Activated B cell treated with CpG ODN at 0.5 μM for 24 hours (primary cell): Measurements from ENCODE around the gene BARD1. TPM values are rescaled to one million over a fixed set of nuclear protein-coding genes. Genes with fewer than 3 reads are reported as not detected.
A peak's percentile ranks its signal among the peaks of the same experiment; 100 is the strongest.

Source experiments
- ATAC-seq: fragments of 200-7000 bp; cut with Tn5 transposase; one replicate; pipeline ENCODE4 v1.10.0; 2021; ENCODE audit warnings: low read depth, mild to moderate bottlenecking, moderate library complexity
- CTCF ChIA-PET: fragments of 350-600 bp; sonication (Branson Sonifier 250); formaldehyde crosslinking; loops from one replicate; lab custom pipeline; 2021; ENCODE audit warnings: antibody characterized with exemption; lab: Charles Lee
- POLR2A ChIA-PET: fragments of 350-600 bp; sonication (Branson Sonifier 250); formaldehyde crosslinking; loops from one replicate; lab custom pipeline; 2021; ENCODE audit warnings: antibody characterized with exemption; lab: Charles Lee
- DNase-seq: peaks from one replicate; pipeline ENCODE4 v3.0.0; 2022
- H3K27ac Mint-ChIP-seq: one replicate; pipeline ENCODE4 v1.8.0; 2020; ENCODE audit warnings: mixed read lengths
- H3K27me3 Mint-ChIP-seq: one replicate; pipeline ENCODE4 v1.8.0; 2021; ENCODE audit warnings: mixed read lengths
- H3K36me3 Mint-ChIP-seq: one replicate; pipeline ENCODE4 v1.8.0; 2021; ENCODE audit warnings: low read depth, mixed read lengths
- H3K4me1 Mint-ChIP-seq: one replicate; pipeline ENCODE4 v1.8.0; 2021; ENCODE audit warnings: mixed read lengths
- H3K4me3 Mint-ChIP-seq: one replicate; pipeline ENCODE4 v1.8.0; 2020; ENCODE audit warnings: mild to moderate bottlenecking, mixed read lengths
- H3K9me3 Mint-ChIP-seq: one replicate; pipeline ENCODE4 v1.8.0; 2020; ENCODE audit warnings: mixed read lengths
- intact Hi-C: fragments of 100-400 bp; cut with micrococcal nuclease; formaldehyde crosslinking; loops from one replicate; pipeline ENCODE4 v1.15.1; 2024
- total RNA-seq: library from RNA; stranded (reverse); gene quantifications from 2 replicates; pipeline ENCODE4 v1.2.3, GENCODE V29; 2022
- TF ChIP-seq, protein P1 (sequence below): fragments of 200-600 bp; IDR thresholded peaks from one replicate; pipeline ENCODE4 v1.8.0; 2022; ENCODE audit warnings: antibody characterized with exemption, mild to moderate bottlenecking

BARD1 gene
- total RNA-seq, 1 donor from 2014 or later: 22.5 TPM

DNA sequence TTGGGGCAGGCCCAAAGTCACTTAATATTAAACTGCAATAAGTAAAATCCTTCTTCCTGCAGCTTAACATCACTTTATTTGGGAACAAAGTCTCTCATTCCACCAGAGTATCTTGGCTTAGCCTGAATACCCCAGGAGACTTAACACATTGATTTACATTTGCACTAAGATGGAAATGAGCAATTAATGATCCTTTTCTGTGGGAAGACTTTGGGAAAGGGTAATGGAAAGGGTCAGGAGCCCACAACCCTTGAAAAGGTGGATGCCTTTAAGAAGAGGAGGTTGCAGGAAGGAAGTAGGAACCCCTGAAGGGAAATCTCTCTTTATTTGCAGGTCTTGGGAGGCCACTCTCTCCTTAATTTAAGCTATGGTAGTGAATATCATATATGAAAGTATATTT is 28.0 kb upstream of the BARD1 start:
- intact Hi-C loops: loop anchor here (10.0 kb wide), 1 partner anchor 903 kb away; no protein-coding TSS in a partner anchor
- Mint-ChIP-seq H3K9me3 (peaks cover 4% of the 10 kb centered on the region), H3K4me1 (peaks cover 3% of the 10 kb centered on the region), H3K36me3 (no peaks in the 10 kb centered on the region), H3K27me3 (no peaks in the 10 kb centered on the region), H3K4me3 (no peak overlapping the region), H3K27ac (no peak overlapping the region)
- no peak for DNase-seq
- TF ChIP-seq, protein P1, sequence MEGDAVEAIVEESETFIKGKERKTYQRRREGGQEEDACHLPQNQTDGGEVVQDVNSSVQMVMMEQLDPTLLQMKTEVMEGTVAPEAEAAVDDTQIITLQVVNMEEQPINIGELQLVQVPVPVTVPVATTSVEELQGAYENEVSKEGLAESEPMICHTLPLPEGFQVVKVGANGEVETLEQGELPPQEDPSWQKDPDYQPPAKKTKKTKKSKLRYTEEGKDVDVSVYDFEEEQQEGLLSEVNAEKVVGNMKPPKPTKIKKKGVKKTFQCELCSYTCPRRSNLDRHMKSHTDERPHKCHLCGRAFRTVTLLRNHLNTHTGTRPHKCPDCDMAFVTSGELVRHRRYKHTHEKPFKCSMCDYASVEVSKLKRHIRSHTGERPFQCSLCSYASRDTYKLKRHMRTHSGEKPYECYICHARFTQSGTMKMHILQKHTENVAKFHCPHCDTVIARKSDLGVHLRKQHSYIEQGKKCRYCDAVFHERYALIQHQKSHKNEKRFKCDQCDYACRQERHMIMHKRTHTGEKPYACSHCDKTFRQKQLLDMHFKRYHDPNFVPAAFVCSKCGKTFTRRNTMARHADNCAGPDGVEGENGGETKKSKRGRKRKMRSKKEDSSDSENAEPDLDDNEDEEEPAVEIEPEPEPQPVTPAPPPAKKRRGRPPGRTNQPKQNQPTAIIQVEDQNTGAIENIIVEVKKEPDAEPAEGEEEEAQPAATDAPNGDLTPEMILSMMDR: no peak
- ChIA-PET POLR2A (interaction anchor here (0.6 kb wide), 1 partner anchor 39 kb away, joined by 7 read pairs; no protein-coding TSS in a partner anchor), CTCF (no interaction called here)
- ATAC-seq: no peak

DNA sequence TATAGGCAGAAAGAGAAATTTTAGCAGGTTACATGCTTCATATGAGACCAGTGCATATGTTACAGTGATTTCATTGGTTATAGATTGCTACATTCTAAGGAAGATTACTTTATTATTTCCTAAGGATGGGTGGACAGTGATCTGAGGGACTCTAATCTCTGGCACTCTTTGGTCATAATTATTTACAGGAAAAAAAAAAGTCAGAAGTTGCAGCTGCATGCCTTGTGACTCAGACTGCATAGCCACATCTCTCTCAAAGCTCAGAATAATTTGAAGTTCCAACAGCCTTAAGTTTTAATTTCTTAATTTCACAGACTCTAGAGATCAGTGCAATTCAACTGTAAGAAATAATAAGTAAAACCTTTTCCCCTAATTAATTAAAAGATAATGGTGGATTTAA is 27.1 kb upstream of the BARD1 start:
- TF ChIP-seq, protein P1: no peak
- ChIA-PET POLR2A (interaction anchor here (0.6 kb wide), 1 partner anchor 38 kb away, joined by 7 read pairs; no protein-coding TSS in a partner anchor), CTCF (no interaction called here)
- ATAC-seq (no peak), DNase-seq (no peak)
- Mint-ChIP-seq H3K27me3 (no peaks in the 10 kb centered on the region), H3K4me1 (peaks cover 3% of the 10 kb centered on the region), H3K9me3 (peaks cover 4% of the 10 kb centered on the region), H3K4me3 (no peak overlapping the region), H3K27ac (no peak overlapping the region), H3K36me3 (no peaks in the 10 kb centered on the region)
- intact Hi-C loops: loop anchor here (10.0 kb wide), 1 partner anchor 902 kb away; no protein-coding TSS in a partner anchor

DNA sequence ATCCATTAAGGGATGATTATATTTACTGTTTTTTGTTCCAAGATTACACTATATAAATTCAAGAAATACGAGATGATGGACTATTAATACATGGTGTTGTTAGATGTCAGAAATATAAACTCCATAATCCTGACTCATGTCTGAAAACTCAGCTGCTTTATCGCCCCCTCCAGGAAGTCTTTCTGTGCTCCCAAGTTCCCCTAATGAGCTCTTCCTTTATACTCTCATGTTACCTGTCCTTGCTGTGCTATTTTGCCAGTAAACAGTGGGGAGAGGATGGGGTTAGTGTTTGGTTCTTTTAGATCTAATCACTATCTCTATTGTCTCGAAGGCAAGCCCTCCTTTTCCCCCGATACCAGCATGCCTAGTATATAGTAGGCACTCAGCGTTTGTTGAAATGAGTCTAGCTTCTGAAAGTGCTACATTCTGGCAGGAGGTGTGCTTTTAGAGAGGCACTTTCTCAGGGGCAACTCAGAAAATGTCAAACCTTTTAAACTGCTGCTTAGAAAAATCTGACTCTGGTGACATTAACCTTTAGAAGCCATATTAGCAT is 21.4 kb upstream of the BARD1 start:
- DNase-seq: no peak
- no peaks in the 10 kb centered on the region for H3K36me3 Mint-ChIP-seq
- H3K4me1 Mint-ChIP-seq: no peaks in the 10 kb centered on the region
- TF ChIP-seq, protein P1: no peak
- H3K4me3 Mint-ChIP-seq: no peak overlapping the region
- ATAC-seq: no peak
- H3K27me3 Mint-ChIP-seq: no peaks in the 10 kb centered on the region
- no peaks in the 10 kb centered on the region for H3K9me3 Mint-ChIP-seq
- intact Hi-C loops: loop anchor here (1.0 to 10.0 kb wide), 3 partner anchors 896 to 1580 kb away; no protein-coding TSS in a partner anchor
- ChIA-PET POLR2A (no interaction called here), CTCF (interaction anchor here (0.7 to 0.8 kb wide), 2 partner anchors 1025 to 1758 kb away, joined by 3 read pairs; no protein-coding TSS in a partner anchor)
- no peak overlapping the region for H3K27ac Mint-ChIP-seq

DNA sequence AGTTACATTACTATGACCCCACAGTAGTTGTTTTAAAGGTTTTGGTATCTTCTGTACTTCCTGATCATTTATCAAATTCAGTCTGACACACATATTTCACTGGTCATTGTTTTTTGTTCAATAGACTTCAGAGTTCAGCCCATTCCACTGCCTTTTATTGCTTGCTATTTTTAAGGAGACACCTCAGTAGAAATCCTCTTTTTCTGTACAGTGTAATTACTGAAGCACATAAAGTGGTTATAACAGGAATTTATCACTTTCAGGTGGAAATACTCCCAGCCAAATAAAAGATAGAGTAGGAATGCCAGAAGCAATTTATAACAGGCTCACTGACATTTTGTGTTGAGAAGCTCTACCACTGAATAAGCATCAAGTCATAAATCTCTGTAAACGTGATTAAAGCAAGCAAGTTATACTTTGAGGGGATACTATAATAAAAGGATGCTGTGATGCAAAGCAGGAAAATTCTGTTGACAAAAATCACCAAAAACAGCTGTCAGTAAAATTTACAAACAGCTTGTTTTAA is 6.6 kb upstream of the BARD1 start:
- no peaks in the 10 kb centered on the region for H3K9me3 Mint-ChIP-seq
- no peaks in the 10 kb centered on the region for H3K4me1 Mint-ChIP-seq
- H3K27ac Mint-ChIP-seq: no peak overlapping the region
- ChIA-PET CTCF (no interaction called here), POLR2A (no interaction called here)
- TF ChIP-seq, protein P1: no peak
- DNase-seq (no peak), ATAC-seq (no peak)
- no peak overlapping the region for H3K4me3 Mint-ChIP-seq
- intact Hi-C loops: no loop called here
- H3K27me3 Mint-ChIP-seq: peaks cover 1% of the 10 kb centered on the region
- H3K36me3 Mint-ChIP-seq: no peaks in the 10 kb centered on the region

DNA sequence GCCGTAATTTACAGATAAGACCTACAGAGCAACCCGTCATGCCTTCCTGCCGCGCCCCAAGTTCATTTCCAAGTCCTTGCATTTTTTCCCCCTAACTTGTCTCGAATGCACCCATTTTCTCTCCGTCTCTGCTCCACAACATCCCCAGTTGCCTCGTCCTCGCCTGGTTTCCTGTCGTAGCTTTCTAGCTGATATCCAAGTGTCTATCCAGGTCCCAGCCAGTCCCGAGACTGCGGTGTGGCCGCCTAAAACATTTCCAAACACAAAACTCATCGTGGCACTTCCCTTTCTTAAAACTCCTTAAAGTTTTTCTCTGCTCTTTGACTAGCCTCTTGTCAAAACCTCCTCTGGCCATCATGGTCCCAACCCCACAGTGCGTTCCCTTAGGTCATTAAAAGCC is 1.2 kb upstream of the BARD1 start:
- no peak for DNase-seq
- TF ChIP-seq, protein P1: no peak
- H3K36me3 Mint-ChIP-seq: peaks cover 11% of the 10 kb centered on the region
- POLR2A ChIA-PET: no interaction called here
- intact Hi-C loops: no loop called here
- CTCF ChIA-PET: no interaction called here
- H3K4me3 Mint-ChIP-seq: peak overlapping the region; percentile 98
- peak overlapping the region; percentile 88 for H3K27ac Mint-ChIP-seq
- H3K4me1 Mint-ChIP-seq: peaks cover 35% of the 10 kb centered on the region
- ATAC-seq: no peak
- H3K27me3 Mint-ChIP-seq: no peaks in the 10 kb centered on the region
- H3K9me3 Mint-ChIP-seq: no peaks in the 10 kb centered on the region
